Measurements from ENCODE around the gene WIZ. TPM values are rescaled to one million over a fixed set of nuclear protein-coding genes. Genes with fewer than 3 reads are reported as not detected.
A peak's percentile ranks its signal among the peaks of the same experiment; 100 is the strongest.

WIZ gene
- total RNA-seq, 1 donor from 2014 or later = 19.9 TPM

GRCh38 chr19:15379083-15379998 lies 70.4 kb downstream of the WIZ start, which contains the start of gene AKAP8:
AKAP8 (minus strand) TSS chr19:15379787; CDS start chr19:15379731, 56 bp downstream.
- peak within 1 kb of the TSS; percentile 100 for H3K4me3 ChIP-seq (ENCODE audit: low read depth, low read length)
- peak; percentile 61 for DNase-seq (ENCODE audit: low read depth)
- no peak for TF ChIP-seq CTCF (conservative IDR thresholded peaks at IDR 0.05; ENCODE audit: low read depth, low read length)

GRCh38 chr19:15378534-15379082 lies 71.1 kb downstream of the WIZ start:
- no peak for DNase-seq (ENCODE audit: low read depth)
- TF ChIP-seq CTCF (conservative IDR thresholded peaks at IDR 0.05; ENCODE audit: low read depth, low read length) = no peak
- H3K4me3 ChIP-seq (ENCODE audit: low read depth, low read length) = peak overlapping the region; percentile 100

GRCh38 chr19:15374796-15375440 lies 74.8 kb downstream of the WIZ start:
- TF ChIP-seq CTCF (conservative IDR thresholded peaks at IDR 0.05; ENCODE audit: low read depth, low read length) = no peak
- DNase-seq (ENCODE audit: low read depth) = peak; percentile 38
- peak overlapping the region; percentile 13 for H3K4me3 ChIP-seq (ENCODE audit: low read depth, low read length)

- no peak overlapping the region for H3K4me3 ChIP-seq (ENCODE audit: low read depth, low read length)
- no peak for DNase-seq (ENCODE audit: low read depth)
- TF ChIP-seq CTCF (conservative IDR thresholded peaks at IDR 0.05; ENCODE audit: low read depth, low read length) = no peak
Measured at GRCh38 chr19:15374105-15374651, 75.6 kb downstream of the WIZ start.

GRCh38 chr19:15373644-15374043 lies 76.1 kb downstream of the WIZ start:
- H3K4me3 ChIP-seq (ENCODE audit: low read depth, low read length) = no peak overlapping the region
- no peak for TF ChIP-seq CTCF (conservative IDR thresholded peaks at IDR 0.05; ENCODE audit: low read depth, low read length)
- no peak for DNase-seq (ENCODE audit: low read depth)

- H3K4me3 ChIP-seq (ENCODE audit: low read depth, low read length) = no peak overlapping the region
- no peak for DNase-seq (ENCODE audit: low read depth)
- TF ChIP-seq CTCF (conservative IDR thresholded peaks at IDR 0.05; ENCODE audit: low read depth, low read length) = no peak
Measured at GRCh38 chr19:15372891-15373301, 76.9 kb downstream of the WIZ start.

Measured in epithelial cell of proximal tubule (primary cell).